K562 (cell line): Measurements from ENCODE around the gene VARS1. TPM values are rescaled to one million over a fixed set of nuclear protein-coding genes. Genes with fewer than 3 reads are reported as not detected.

Experiments
- ATF1 ChIP-seq, 2 experiments: fragments of 450-650 bp in 1 of 2; IDR thresholded peaks; 2 replicates each; pipeline ENCODE4 v1.6.1; 2016; ENCODE audit warnings: missing compliant biosample characterization in 1 of 2, missing genetic modification characterization in 1 of 2
- BRD4 ChIP-seq: fragments of 200-600 bp; sonication (generic); IDR thresholded peaks from 2 replicates; pipeline ENCODE4 v1.6.1; 2017; ENCODE audit warnings: inconsistent platforms
- CAMTA2 ChIP-seq: fragments of 250-450 bp; sonication (Bioruptor Pico); conservative IDR thresholded peaks from 2 replicates; pipeline ENCODE4 v1.5.1; 2022
- CREM ChIP-seq: IDR thresholded peaks from 2 replicates; pipeline ENCODE4 v1.6.1; 2014; ENCODE audit warnings: antibody characterized with exemption, low read depth
- DPF2 ChIP-seq: fragments of 450-650 bp; IDR thresholded peaks from 2 replicates; pipeline ENCODE4 v1.6.1; 2016
- ERF ChIP-seq: fragments of 450-650 bp; formaldehyde crosslinking; IDR thresholded peaks from 2 replicates; pipeline ENCODE4 v1.4.0; 2020; ENCODE audit warnings: mild to moderate bottlenecking, mixed read lengths
- HNRNPUL1 ChIP-seq: fragments of 200-400 bp; formaldehyde crosslinking; IDR thresholded peaks from 2 replicates; pipeline ENCODE4 v1.6.1; 2017; ENCODE audit warnings: low read length
- NRF1 ChIP-seq, 2 experiments: fragments of 450-650 bp; IDR thresholded peaks in 1 of 2; conservative IDR thresholded peaks in 1 of 2; 2 replicates each; pipeline ENCODE4 v1.6.1; 2014; ENCODE audit warnings: mild to moderate bottlenecking in 2 of 2
- PCBP1 ChIP-seq: fragments of 200-400 bp; formaldehyde crosslinking; IDR thresholded peaks from 2 replicates; pipeline ENCODE4 v1.6.1; 2018; ENCODE audit warnings: mild to moderate bottlenecking, low read depth, low read length; ENCODE audit not compliant: poor library complexity, severe bottlenecking
- PURB ChIP-seq: sonication (generic); formaldehyde crosslinking; IDR thresholded peaks from 2 replicates; pipeline ENCODE4 v1.9.0; 2021; ENCODE audit warnings: low read depth, mild to moderate bottlenecking, missing genetic modification reagents
- ZFP1 ChIP-seq: fragments of 450-650 bp; formaldehyde crosslinking; IDR thresholded peaks from 2 replicates; pipeline ENCODE4 v1.4.0; 2020; ENCODE audit warnings: mild to moderate bottlenecking, mixed read lengths
- ZMIZ1 ChIP-seq, 2 experiments: fragments of 150-350 bp in 1 of 2; IDR thresholded peaks; 2 replicates each; pipeline ENCODE4 v1.6.1; 2012 to 2016; ENCODE audit warnings: low read depth in 2 of 2, low read length in 2 of 2, mild to moderate bottlenecking in 1 of 2, moderate library complexity in 1 of 2
- ZNF121 ChIP-seq: sonication (generic); formaldehyde crosslinking; conservative IDR thresholded peaks from 2 replicates; pipeline ENCODE4 v1.8.0; 2022; ENCODE audit warnings: missing genetic modification reagents
- ZNF311 ChIP-seq: fragments of 250-450 bp; sonication (Bioruptor Pico); IDR thresholded peaks from 2 replicates; pipeline ENCODE4 v1.4.0; 2020; ENCODE audit warnings: mild to moderate bottlenecking, moderate library complexity
- ZNF644 ChIP-seq: fragments of 200-800 bp; sonication (Bioruptor generic); IDR thresholded peaks from 2 replicates; pipeline ENCODE4 v1.6.1; 2016; ENCODE audit warnings: low read depth, missing genetic modification characterization, missing compliant biosample characterization
- ZNF699 ChIP-seq: fragments of 250-450 bp; sonication (Bioruptor Pico); IDR thresholded peaks from 2 replicates; pipeline ENCODE4 v1.8.0; 2021; ENCODE audit warnings: mild to moderate bottlenecking, moderate library complexity; ENCODE audit not compliant: insufficient replicate concordance
- polyA plus RNA-seq, 8 experiments: library from polyadenylated mRNA; depleted of rRNA in 4 of 8; stranded (reverse) in 5 of 8; unstranded in 3 of 8; fragments of >200 nt; fragmentation: Nextera tagmentation in 2 of 8; fragmentation: Illumina TruSeq in 1 of 8; extraction: Ambion mirVana in 2 of 8; extraction: Trizol in 1 of 8; gene quantifications; 2 replicates each; pipeline versions ENCODE4 v1.2.1 to v1.2.3, GENCODE V29; 2011 to 2014; ENCODE audit warnings: inconsistent platforms in 1 of 8, missing spikeins in 1 of 8
- total RNA-seq, 7 experiments: library from RNA; depleted of rRNA in 6 of 7; stranded (reverse); fragments of >200 nt in 6 of 7; fragmentation: Illumina TruSeq in 2 of 7; extraction: Trizol in 2 of 7; gene quantifications; 2 replicates each; pipeline versions ENCODE4 v1.2.1 to v1.2.3, GENCODE V29; 2011 to 2021; ENCODE audit warnings: low replicate concordance in 1 of 7
- TF ChIP-seq, protein P1 (sequence below): sonication (generic); formaldehyde crosslinking; IDR thresholded peaks from 2 replicates; pipeline ENCODE4 v1.8.1; 2023; ENCODE audit warnings: mild to moderate bottlenecking, missing genetic modification reagents
- TF ChIP-seq, protein P2 (sequence below): sonication (generic); formaldehyde crosslinking; IDR thresholded peaks from 2 replicates; pipeline ENCODE4 v1.8.1; 2023; ENCODE audit warnings: mild to moderate bottlenecking, missing genetic modification reagents, moderate library complexity
- TF ChIP-seq, protein P3 (sequence below): fragments of 450-650 bp; formaldehyde crosslinking; IDR thresholded peaks from 2 replicates; pipeline ENCODE4 v1.4.0; 2022; ENCODE audit warnings: missing genetic modification characterization

VARS1 gene
- total and polyA plus RNA-seq, 9 of the 15 experiments (the other 6 are each of a cell fraction or from before 2014, with no cell fraction given) = 2.9 to 488 (median 130) TPM

- TF ChIP-seq PURB (CRISPR knock-in tag) (no peak), ZNF699 (CRISPR knock-in tag) (no peak), PCBP1 (no peak), ZFP1 (CRISPR knock-in tag) (peak; percentile 21; the same call in 1 of the 2 replicates), CAMTA2 (CRISPR knock-in tag) (0 out of 2 replicates have a peak, but pooled peaks have one; percentile 10), CREM (0 out of 2 replicates have a peak, but pooled peaks have one; percentile 52), ATF1 (CRISPR knock-in tag; IDR thresholded peaks at IDR 0.05) (no peak), ATF1 (tag; IDR thresholded peaks at IDR 0.05) (peak; percentile 38), ZMIZ1 (IDR thresholded peaks at IDR 0.05; ENCODE audit: low read depth in 2 of 2, low read length in 2 of 2) (peak in 1 of 2 experiments; percentile 8; a peak in 1 of 4 replicates), HNRNPUL1 (no peak), BRD4 (no peak), ZNF644 (peak; percentile 31; the same call in 1 of the 2 replicates), ERF (peak; percentile 41; the same call in 1 of the 2 replicates), ZNF121 (peak; percentile 71), DPF2 (no peak), NRF1 (conservative IDR thresholded peaks at IDR 0.05 in 1 of 2, IDR thresholded peaks at IDR 0.05 in 1 of 2) (peak; percentile 88 to 89), ZNF311 (no peak)
- TF ChIP-seq, protein P1, sequence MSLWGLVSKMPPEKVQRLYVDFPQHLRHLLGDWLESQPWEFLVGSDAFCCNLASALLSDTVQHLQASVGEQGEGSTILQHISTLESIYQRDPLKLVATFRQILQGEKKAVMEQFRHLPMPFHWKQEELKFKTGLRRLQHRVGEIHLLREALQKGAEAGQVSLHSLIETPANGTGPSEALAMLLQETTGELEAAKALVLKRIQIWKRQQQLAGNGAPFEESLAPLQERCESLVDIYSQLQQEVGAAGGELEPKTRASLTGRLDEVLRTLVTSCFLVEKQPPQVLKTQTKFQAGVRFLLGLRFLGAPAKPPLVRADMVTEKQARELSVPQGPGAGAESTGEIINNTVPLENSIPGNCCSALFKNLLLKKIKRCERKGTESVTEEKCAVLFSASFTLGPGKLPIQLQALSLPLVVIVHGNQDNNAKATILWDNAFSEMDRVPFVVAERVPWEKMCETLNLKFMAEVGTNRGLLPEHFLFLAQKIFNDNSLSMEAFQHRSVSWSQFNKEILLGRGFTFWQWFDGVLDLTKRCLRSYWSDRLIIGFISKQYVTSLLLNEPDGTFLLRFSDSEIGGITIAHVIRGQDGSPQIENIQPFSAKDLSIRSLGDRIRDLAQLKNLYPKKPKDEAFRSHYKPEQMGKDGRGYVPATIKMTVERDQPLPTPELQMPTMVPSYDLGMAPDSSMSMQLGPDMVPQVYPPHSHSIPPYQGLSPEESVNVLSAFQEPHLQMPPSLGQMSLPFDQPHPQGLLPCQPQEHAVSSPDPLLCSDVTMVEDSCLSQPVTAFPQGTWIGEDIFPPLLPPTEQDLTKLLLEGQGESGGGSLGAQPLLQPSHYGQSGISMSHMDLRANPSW (CRISPR knock-in tag) = peak; percentile 88
- TF ChIP-seq, protein P2, sequence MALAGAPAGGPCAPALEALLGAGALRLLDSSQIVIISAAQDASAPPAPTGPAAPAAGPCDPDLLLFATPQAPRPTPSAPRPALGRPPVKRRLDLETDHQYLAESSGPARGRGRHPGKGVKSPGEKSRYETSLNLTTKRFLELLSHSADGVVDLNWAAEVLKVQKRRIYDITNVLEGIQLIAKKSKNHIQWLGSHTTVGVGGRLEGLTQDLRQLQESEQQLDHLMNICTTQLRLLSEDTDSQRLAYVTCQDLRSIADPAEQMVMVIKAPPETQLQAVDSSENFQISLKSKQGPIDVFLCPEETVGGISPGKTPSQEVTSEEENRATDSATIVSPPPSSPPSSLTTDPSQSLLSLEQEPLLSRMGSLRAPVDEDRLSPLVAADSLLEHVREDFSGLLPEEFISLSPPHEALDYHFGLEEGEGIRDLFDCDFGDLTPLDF (CRISPR knock-in tag) = peak; percentile 73; the same call in 1 of the 2 replicates
- TF ChIP-seq, protein P3, sequence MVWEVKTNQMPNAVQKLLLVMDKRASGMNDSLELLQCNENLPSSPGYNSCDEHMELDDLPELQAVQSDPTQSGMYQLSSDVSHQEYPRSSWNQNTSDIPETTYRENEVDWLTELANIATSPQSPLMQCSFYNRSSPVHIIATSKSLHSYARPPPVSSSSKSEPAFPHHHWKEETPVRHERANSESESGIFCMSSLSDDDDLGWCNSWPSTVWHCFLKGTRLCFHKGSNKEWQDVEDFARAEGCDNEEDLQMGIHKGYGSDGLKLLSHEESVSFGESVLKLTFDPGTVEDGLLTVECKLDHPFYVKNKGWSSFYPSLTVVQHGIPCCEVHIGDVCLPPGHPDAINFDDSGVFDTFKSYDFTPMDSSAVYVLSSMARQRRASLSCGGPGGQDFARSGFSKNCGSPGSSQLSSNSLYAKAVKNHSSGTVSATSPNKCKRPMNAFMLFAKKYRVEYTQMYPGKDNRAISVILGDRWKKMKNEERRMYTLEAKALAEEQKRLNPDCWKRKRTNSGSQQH (CRISPR knock-in tag) = peak; percentile 1; the same call in 1 of the 2 replicates
Measured at GRCh38 chr6:31821301-31822035, 25.9 kb upstream of the VARS1 start (continued).
